IMR-90 (cell line): Measurements from ENCODE around the gene TNNC2.

ENCODE experiments used
- CEBPB ChIP-seq: IDR thresholded peaks from 2 replicates; pipeline ENCODE4 v1.6.1; 2012; ENCODE audit warnings: low read depth, low read length, improper control_type of control experiment
- CTCF ChIP-seq: conservative IDR thresholded peaks from 2 replicates; pipeline ENCODE4 v1.5.1; 2012; ENCODE audit warnings: mild to moderate bottlenecking, low read depth, low read length, improper control_type of control experiment
- FOS ChIP-seq: fragments of 150-350 bp; IDR thresholded peaks from 2 replicates; pipeline ENCODE4 v1.6.1; 2016; ENCODE audit warnings: low read depth, low read length
- POLR2A ChIP-seq: IDR thresholded peaks from 2 replicates; pipeline ENCODE4 v1.6.1; 2012; ENCODE audit warnings: mild to moderate bottlenecking, low read depth, low read length
- SMC3 ChIP-seq: fragments of 150-350 bp; IDR thresholded peaks from 2 replicates; pipeline ENCODE4 v1.6.1; 2016; ENCODE audit warnings: low read depth, mild to moderate bottlenecking, antibody characterized with exemption, low read length, moderate library complexity

GRCh38 chr20:45836841-45837240 is 9.7 kb upstream of the TNNC2 start:
- TF ChIP-seq CTCF (no peak), POLR2A (no peak), CEBPB (no peak), SMC3 (no peak), FOS (no peak)
